Left lobe of liver (tissue), 2 donors: ENCODE results near the gene LINC01488. TPM values are rescaled to one million over a fixed set of nuclear protein-coding genes. Genes with fewer than 3 reads are reported as not detected.
A peak's percentile ranks its signal among the peaks of the same experiment; 100 is the strongest.

Source experiments
- ATAC-seq: fragments of 200-7000 bp; cut with Tn5 transposase; one replicate; pipeline ENCODE4 v1.9.1; 2020; ENCODE audit warnings: mild to moderate bottlenecking, moderate library complexity
- DNase-seq: peaks from one replicate; pipeline ENCODE4 v3.0.0-alpha.2; 2020; ENCODE audit warnings: low spot score
- total RNA-seq: library from RNA; stranded (reverse); gene quantifications from one replicate; pipeline ENCODE4 v1.2.1, GENCODE V29; 2021
- donor health status: DM: no; HTN: no; CAD: no; lungs with moderate emphysema.
- donor health status: DM: no; HTN: yes; CAD: no.

Gene LINC01488
- total RNA-seq, 1 donor from 2014 or later, result 27.5 TPM

DNA sequence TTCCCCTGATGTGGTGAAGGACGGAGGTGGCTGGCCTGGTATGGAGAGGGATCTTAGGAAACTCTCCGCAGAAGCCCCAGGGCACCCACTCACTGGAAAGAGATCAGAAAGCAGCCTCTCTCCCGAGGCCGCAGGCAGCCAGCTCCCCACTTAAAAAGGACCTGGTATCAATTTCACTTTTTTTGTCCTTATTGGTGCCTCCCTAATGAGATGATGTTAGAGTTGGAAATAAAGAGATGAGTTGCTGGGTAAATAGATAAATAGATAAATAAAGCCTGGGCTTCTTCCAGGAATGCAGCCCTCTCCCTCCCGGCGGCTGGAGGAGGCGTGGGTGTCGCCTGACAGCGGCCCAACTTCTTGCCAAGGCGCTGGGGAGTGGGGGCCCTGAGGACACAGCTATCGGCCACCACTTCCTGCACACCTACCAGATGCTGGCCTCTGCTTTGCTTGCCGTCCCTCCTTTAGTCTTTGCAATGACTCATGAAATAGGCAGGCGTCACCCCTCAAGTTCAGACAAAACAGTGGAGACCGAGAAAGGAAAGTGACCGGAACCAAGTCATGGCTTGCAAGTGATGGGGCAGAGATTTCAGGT, 42.9 kb downstream of the LINC01488 start:
- ATAC-seq (no peak), DNase-seq (no peak)

DNA sequence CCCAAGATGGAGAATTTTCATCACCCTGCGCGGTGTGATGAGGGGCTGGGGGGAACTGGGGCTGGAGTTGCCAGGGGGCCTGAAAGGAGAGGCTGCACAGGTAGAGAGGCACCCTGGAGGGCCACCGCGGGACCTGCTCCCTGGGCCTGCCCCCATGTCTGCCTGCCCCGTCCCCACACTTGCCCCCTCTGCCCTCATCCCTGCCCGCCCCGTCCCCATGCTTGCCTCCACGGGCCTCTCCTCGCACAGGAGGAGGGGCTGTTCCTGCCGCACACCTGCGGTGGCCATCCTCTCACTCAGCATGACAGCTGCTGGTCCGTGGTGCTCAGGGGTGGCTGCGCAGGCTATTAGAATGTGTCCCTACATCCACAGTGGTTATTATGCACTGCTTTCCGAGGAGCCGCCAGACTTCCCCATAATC, 43.5 kb downstream of the LINC01488 start:
- DNase-seq, result no peak

DNA sequence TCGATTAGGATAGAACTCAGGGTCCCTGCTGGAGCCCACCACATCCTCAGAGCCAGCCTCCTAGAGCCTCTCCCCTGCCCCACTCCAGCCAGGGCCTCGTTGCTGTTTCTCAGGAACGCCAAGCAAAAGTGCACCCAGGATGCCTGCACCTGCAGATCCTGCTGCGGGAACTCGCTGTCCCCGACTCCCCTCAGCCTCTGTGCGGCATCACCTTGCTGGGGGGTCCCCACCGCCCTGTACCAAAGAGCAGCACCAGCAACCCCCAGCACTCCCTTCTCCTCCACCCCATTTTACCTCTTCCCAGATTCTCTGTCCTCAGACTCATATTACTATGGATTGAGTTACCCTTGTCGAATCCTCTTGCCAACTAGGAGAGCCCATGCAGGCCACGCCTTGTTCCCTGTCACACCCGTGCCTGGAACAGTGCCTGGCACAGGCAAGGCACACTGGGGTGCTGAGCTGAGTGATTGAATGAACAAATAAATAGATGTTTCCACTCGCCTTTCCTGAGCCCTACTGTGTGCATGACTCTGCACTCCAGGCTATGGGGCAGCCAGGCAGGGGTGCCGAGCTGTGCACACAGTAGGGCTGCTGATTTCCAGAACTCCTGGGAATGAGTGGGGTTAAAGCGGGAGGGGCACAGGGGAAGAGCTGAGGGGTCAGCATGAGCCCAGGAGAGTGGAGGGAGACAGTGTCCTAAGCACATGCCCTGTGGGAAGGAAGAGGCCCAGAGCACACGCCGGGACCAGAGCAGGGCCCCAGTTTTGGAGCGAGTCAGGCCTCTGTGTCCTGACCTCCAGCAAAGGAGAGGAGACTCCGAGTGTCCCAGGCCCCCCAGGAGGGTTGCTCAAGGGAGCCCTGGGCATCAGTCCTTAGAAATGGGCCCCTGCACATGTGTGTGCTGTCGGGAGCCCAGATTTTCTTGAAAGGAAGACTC, 44.3 kb downstream of the LINC01488 start:
- ATAC-seq (no peak), DNase-seq (peak; percentile 18)

More for the DNA sequence above, 43.5 kb downstream of the LINC01488 start:
- ATAC-seq, result no peak

DNA sequence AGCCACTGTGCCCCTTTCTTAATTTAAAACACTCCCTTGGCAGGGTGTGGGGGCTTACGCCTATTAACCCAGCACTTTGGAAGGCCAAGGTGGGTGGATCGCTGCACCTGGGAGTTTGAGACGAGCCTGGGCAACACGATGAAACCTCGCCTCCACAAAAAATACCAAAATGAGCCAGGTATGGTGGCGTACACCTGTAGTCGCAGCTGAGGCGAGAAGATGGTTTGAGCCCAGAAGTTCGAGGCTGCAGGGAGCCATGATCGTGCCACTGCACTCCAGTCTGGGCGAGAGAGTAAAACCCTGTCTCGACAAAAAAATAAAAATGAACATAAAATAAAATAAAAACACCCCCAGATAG, 45.0 kb downstream of the LINC01488 start:
- peak; percentile 10 for DNase-seq

DNA sequence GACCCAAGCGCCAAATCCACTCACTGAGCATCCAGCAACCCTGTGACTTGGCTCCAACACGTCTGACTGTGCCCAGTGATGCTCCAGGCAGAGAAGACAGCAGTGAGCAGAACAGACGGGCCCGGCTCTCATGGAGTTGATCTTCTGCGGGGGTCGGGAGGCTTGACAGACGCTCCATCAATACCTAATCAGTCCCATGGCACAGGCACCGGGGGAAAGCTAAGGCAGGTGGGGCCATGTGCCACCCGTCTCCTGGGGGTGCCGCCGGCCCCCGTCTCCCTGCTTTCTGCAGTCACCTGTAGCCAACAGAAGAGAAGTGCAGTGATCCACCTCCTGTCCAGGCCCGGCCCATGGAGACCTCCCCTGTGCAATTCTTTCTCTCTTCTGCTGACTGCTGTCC, 47.5 kb downstream of the LINC01488 start:
- peak; percentile 28 for DNase-seq
- ATAC-seq, result no peak

More for the DNA sequence above, 45.0 kb downstream of the LINC01488 start:
- no peak for ATAC-seq

DNA sequence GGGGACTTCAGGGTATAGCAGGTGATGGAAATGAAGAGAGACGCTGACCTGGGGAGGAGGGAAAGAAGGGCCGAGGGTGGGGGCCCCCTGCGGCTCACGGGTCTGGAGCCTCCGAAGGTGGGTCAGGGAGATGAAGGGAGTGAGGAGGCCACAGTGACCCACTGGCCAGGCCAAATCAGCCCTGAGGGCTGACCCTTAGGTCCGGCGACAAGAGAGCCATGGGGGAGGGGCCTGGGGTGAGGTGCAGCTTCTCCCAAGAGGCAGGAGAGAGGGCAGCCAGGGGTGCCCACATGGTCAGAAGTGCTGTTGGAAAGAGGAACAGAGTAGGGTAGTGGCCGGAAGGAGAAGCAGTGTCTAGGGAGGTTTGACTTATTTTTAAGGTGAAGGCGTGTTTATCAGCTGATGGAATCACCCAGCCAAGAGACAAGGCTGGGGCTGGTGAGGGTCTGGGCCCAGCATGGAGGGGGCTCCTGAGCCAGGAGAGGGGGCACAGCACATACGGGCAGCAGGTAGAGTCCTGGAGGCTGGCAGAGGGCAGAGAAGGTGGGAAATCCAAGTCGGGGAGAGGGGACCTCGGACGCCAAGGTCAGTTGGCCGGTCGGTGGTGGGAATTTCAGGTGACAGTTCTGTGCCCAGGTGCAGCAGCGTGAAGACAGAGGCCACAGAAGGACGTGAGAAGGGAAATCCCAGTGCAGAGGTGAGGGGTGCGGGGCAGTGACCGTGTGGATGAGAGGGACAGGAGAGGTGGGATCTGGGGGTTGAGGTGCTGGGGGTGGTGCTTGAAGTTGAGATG, 49.0 kb downstream of the LINC01488 start:
- ATAC-seq (peak; percentile 44), DNase-seq (peak; percentile 49)

DNA sequence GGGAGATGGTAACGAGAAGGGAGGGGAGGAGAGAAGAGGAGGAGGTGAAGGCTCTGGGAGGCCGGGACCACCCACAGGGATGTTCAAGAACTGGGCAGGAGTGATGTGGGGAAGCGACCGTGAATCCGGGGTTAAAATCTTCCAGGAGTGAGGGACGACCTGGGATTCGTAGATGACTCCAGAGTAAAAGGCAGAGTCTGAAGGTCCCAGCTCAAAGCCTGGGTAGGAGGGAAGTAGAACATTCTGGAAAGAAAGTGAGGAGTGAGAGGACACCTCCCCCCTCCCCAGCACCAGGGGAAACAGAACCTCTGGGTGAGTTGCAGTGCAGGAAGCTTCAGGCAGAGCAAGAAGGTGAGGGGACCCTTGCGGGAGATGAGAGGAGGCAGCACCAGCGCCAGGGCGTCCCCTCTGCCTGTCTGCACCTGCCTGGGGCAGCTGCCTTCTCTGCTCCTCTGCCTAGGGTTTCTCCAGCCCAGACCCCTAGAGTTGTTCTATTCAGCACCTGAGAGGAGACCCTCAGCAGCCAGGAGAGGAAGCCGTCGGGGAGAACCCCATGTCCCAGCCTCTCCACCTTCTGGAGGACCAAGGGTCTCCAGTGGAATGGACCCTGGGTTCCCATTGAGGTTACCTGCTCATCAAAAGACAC, 49.7 kb downstream of the LINC01488 start:
- peak; percentile 41 for DNase-seq
- ATAC-seq, result no peak

DNA sequence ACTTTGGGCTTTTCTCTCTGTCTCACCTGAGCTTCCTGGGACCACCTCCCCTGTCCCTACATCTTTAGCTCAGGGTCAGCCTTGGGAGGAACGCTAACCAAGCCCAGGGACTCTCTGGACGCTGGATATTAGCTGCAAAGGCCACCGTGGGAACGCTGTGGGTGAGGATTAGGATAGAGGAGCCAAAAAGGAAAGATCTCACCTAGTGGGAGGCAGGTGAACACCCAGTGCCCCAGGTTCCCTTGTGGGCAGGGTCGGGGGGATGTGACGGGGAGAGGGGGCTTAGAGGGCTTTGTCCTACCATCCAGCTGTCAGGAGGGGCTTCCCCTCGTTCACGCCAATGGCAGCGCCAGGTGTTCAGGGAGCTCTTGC, 50.2 kb downstream of the LINC01488 start:
- no peak for ATAC-seq
- no peak for DNase-seq

DNA sequence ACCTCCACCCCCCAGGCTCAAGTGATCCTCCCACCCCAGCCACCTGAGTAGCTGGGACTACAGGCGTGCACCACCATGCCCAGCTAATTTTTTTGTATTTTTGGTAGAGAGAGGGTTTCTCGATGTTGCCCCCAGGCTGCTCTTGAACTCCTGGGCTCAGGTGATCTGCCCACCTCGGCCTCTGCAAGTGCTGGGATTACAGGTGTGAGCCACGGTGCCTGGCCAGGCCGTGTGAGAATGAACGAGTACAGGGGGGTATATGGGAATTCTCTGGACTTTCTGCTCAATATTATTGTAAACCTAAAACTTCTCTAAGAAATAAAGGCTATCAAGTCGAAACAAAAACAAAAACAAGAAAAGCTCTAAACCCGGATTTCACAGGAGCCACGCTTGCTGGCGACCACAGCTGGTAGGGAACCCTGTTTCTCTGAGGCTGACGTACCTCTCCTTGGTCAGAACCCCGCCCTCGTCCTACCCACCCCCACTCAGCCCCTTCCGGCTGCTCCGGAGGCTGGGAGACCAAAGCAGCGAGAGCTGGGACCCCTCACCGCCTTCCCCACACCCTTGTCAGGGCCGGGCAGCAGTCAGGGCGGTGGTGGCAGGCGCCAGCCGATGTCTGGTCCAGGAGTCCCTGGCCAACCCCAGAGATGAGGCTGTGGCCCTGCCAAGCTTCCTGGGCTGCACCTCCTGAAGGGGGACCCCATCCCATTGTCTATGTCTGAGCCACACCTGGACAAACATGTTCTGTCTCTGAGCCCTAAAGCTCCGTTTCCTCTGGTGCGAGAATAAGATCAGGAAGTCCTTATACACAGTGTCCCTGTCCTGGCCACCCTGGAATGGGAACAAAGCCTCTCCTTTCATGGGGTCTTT, 52.1 kb downstream of the LINC01488 start:
- ATAC-seq, result no peak
- no peak for DNase-seq

DNA sequence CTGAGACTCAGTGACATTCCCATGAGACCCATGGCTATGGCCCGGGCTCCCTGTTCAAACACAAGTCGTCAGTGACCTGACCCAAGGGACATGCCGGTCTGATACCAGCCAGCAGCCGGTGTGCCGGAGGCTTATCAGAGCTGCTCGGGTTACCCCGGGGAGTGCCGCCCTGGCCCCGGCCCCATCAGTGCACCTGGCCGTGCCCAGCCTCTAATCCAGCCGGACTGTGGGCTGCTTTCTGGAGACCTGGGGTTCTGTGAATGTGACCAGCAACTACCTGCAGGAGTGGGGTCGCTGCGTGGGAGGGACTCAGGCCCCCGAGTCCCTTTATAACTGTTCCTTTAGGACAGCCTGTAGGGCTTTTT, 52.7 kb downstream of the LINC01488 start:
- no peak for DNase-seq
- ATAC-seq, result no peak

DNA sequence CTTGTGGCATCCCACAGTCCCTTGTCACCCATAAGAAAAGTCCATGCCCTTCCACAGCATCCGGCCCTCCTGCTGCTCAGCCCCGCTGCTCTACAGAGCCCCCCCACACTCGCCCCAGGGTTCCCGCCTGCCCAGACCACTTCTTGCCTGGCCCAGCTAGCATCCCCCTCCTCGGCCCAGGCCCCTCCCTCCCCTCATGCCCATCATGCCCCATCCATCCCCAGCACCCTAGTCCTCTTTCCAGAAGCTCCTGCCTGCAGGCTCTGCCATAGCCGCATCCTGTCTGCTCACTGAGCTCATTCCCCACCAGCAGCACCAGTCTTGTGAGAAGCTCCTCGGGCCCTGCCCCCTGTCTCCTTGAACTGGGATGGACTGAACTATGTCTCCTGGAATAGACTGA, 54.4 kb downstream of the LINC01488 start:
- DNase-seq (no peak), ATAC-seq (no peak)

DNA sequence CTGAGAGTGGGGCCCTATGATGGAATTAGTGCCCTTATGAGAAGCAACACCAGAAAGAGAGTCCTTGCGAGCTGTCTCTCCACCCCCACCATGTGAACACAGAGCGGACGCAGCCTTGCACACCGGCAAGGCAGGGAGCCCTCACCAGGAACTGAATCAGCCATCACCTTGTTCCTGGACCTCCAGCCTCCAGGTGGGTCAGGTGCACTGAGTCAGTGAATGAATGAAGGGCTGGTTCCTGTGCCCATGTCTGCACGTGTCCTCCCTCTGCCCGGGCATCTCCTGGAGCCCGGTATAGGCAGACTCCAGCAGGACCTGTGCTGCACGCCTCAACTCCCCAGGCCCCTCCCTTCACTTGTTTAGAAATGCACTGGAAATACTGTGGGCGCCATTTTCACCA, 54.9 kb downstream of the LINC01488 start:
- no peak for ATAC-seq

DNA sequence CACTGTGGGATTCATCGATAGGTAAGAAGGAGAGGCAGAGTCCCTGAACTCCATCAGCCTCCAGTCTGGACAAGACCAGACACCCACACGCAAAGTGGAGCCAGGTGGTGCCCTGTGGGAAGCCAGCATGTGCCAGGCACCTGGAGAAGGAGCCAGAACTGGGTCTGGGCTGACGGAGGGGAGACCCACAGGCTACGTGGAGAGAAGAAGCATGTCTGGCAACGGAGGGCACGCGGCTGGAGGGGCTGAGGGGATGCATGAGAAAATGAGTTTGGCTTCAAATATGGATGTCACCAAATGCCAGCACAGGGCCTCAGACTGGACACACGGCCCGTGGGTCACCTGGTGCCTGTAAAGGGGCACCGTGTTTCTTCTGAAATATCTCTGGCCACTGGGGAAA, 55.7 kb downstream of the LINC01488 start:
- DNase-seq (no peak), ATAC-seq (no peak)

More for the DNA sequence above, 54.9 kb downstream of the LINC01488 start:
- DNase-seq, result no peak

DNA sequence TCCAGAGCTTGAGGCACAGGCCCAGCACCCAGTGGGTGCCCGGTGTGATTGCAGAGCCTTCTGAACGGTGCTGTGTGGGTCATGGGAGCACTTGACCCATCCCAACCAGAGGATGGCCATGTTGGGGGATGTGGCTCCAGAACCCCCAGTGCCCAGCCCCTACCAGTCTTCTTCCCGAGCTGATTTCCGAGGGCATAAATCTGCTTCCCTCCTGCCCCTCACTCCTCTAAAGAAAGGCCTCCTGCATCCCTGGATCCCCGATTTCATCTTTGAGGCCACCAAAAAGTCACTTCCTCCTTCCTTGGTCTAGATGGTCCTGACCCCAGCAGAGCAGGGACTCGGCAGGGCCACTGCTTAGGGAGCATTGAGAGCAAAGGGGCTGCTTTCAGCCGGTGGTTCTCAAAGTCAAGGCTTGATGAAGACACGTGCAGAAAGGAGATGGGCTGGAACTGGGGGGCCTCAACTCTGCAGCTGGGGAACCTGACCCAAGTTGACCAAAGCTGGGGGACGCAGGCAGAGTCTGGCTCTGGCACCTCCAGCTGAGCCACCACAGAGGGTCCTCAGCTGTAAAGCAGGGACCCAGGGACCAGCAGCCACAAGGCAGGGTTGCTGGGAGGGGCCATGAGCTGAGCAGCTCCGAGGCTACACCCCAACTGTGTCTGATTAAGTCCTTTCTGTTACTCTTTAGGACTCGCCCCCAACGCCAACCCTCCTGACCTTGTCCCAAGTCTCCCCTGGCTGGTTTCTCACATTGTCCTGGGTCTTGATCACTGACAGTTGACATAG, 56.6 kb downstream of the LINC01488 start:
- ATAC-seq, result no peak

DNA sequence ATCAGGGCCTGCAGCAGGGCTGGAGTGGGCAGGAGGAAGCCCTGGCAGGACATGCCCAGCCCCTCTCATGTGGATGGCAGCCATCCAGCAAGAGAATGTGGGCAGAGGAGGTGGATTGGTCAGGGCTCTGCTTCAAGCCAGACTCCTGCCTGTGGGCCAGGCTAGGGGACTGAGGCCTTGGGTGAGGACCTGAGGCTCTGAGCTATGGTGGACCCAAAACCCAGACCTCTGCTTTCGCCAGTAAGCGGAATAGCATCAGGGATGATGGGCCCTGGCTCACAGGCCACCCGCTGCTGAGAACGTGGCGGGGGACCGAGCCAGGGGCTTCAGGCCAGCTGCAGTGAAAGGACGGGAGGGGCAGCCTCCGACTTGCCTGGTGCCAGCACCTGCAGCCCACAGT, 57.4 kb downstream of the LINC01488 start:
- DNase-seq (no peak), ATAC-seq (no peak)

More for the DNA sequence above, 56.6 kb downstream of the LINC01488 start:
- DNase-seq, result no peak

DNA sequence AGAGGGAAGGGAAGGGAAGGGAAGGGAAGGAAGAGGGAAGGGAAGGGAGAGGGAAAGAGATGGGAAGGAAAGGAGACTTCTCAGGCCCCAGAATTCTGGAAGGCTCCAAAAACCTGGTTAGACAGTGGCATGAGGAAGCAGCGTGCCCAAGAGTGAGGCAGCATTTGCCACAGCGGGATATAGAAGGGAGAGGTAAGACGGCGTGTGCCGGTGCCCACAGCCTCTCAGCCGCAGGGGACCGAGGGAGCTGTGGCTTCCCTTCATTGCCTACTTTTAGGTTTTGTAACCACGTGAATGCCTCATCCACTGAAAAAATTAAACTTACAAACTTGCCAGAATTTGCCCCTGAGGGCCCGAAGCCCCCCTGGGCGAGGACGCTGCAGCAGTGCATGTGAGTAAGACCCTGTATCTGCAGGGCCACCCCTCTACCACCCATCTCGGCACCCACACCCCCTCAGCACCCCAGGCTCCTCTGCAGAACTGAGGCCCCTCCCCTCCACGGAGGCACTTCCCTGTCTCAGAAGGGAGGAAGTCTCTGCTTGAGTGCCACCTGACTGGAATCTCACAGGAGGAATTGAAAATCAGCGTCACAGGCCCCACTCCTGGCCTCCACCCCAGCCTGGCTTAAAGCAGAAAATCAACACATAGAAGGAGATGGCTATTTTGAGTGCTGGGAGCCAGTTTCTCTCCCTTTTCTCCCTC, 58.1 kb downstream of the LINC01488 start:
- ATAC-seq, result peak; percentile 47
- DNase-seq, result no peak

DNA sequence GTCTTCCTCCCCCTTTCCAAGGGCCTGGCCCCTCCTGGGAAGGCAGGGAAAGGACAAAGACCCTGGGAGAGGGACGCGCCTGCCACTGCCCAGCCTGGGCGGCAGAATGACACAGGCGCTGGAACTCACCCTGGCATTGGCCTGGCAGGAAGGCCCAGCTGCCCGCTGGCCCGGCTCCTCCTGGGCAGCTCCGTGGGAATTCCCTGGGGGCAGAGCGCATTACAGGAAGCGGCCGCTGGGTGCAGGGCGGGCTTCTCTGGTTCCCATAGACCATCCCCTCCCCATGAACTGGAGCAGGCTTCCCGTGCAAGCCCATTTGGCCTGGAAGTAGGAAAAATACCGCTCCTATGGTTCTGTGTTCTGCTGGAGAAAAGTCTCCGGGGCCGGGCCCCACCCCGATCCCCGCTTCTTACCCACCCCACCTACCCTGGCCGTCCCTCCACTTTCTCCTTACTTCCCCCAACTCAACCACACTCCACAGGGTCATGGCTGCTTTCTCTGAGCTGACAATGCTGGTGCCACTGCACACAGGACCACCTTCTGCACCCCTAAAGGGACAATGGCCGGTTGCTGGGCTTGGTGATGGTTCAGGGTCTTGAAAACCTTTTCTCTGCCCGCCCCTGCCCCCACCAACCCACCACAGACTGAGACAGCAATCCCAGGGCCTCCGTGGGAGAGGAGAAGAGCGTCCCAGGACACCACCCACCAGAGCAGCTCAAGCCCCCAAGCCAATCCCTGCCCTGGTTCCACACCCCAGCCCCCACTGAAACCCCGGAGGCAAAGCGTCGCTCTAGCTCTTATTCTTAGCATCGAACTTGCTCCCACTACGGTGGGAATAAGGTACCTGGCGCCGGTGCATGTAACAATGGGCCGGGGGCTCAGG, 58.9 kb downstream of the LINC01488 start:
- DNase-seq, result no peak
- ATAC-seq, result peak; percentile 24

DNA sequence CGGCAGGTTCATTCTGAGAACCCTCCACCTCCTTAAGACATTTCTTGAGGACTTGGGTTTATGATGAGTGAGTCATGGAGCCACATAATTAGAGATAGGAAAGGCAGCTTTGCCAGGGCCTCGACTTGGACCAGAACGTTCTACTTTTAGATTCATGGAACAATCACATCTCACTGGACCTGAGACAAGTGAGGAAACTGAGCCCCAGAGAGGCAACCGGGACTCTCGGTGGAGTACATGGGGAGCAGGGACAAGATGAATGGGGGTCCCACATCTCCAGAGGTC, 59.5 kb downstream of the LINC01488 start:
- ATAC-seq (no peak), DNase-seq (no peak)
